DOHH2 (cell line): ENCODE data around the gene EPS8L2.

Source experiments
- EZH2phosphoT487 ChIP-seq: fragments of 200-600 bp; sonication (generic); IDR thresholded peaks from 2 replicates; pipeline ENCODE4 v1.6.1; 2017; ENCODE audit warnings: borderline replicate concordance, mild to moderate bottlenecking, antibody characterized with exemption, low read length, moderate library complexity, mixed read lengths
- TF ChIP-seq, protein P1 (sequence below): fragments of 200-600 bp; sonication (generic); IDR thresholded peaks from one replicate; pipeline ENCODE4 v1.5.1; 2014; ENCODE audit warnings: antibody characterized with exemption, mild to moderate bottlenecking, low read depth, low read length; ENCODE audit not compliant: poor library complexity, severe bottlenecking

DNA sequence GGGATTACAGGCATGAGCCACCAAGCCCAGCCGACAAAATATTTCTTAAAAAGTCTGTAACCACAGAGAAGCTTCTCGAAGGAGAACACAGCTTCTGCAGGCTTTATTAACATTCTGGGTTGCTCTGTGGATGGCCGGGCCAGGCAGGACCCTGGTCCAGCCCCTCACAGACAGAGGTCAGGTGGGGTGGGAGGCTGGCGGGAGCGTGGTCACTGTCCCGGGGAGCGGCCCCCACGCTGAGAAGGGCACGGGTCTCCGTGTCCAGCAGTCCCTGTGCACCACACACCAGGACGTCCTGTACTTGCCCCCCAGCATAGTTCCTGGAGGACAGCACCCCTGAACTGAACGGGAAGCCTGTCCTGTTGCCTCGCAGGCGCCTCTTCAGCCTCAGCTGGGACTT, 49.6 kb upstream of the EPS8L2 start:
- TF ChIP-seq, protein P1, sequence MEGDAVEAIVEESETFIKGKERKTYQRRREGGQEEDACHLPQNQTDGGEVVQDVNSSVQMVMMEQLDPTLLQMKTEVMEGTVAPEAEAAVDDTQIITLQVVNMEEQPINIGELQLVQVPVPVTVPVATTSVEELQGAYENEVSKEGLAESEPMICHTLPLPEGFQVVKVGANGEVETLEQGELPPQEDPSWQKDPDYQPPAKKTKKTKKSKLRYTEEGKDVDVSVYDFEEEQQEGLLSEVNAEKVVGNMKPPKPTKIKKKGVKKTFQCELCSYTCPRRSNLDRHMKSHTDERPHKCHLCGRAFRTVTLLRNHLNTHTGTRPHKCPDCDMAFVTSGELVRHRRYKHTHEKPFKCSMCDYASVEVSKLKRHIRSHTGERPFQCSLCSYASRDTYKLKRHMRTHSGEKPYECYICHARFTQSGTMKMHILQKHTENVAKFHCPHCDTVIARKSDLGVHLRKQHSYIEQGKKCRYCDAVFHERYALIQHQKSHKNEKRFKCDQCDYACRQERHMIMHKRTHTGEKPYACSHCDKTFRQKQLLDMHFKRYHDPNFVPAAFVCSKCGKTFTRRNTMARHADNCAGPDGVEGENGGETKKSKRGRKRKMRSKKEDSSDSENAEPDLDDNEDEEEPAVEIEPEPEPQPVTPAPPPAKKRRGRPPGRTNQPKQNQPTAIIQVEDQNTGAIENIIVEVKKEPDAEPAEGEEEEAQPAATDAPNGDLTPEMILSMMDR: no peak
- no peak for TF ChIP-seq EZH2phosphoT487
